Keratinocyte (primary cell): ENCODE data around the gene ADORA2B. TPM values are rescaled to one million over a fixed set of nuclear protein-coding genes. Genes with fewer than 3 reads are reported as not detected.

Experiments
- DNase-seq: peaks from one replicate; pipeline ENCODE4 v3.0.0-alpha.2; 2011; ENCODE audit warnings: low read depth, missing footprints, low spot score
- FAIRE-seq: peaks from 2 replicates; lab custom pipeline; 2011; peaks lifted over from hg19 to GRCh38; lab: Jason Lieb, UNC
- H2AFZ ChIP-seq: 2 replicates; pipeline ENCODE4 v1.6.0; 2012; ENCODE audit warnings: low read length, control low read depth, inconsistent platforms; ENCODE audit not compliant: control insufficient read depth
- H3K27ac ChIP-seq: 2 replicates; pipeline ENCODE4 v1.5.1; 2011; ENCODE audit warnings: low read length; ENCODE audit not compliant: control insufficient read depth, insufficient read depth
- H3K27me3 ChIP-seq: 3 replicates; pipeline ENCODE4 v1.6.0; 2011; ENCODE audit warnings: low read length; ENCODE audit not compliant: control insufficient read depth, insufficient read depth; ENCODE audit errors: extremely low read depth
- H3K36me3 ChIP-seq, 2 experiments: 2 replicates in 1 of 2; 3 replicates in 1 of 2; pipeline ENCODE4 v1.5.1; 2011; ENCODE audit warnings: low read length in 2 of 2, mild to moderate bottlenecking in 1 of 2; ENCODE audit not compliant: control insufficient read depth in 2 of 2, insufficient read depth in 2 of 2; ENCODE audit errors: extremely low read depth in 1 of 2
- H3K4me1 ChIP-seq: 3 replicates; pipeline ENCODE4 v1.5.1; 2011; ENCODE audit warnings: low read length; ENCODE audit not compliant: control insufficient read depth, insufficient read depth; ENCODE audit errors: extremely low read depth
- H3K4me2 ChIP-seq: 3 replicates; pipeline ENCODE4 v1.6.0; 2011; ENCODE audit warnings: low read depth, low read length; ENCODE audit not compliant: control insufficient read depth, insufficient read depth; ENCODE audit errors: extremely low read depth
- H3K4me3 ChIP-seq, 3 experiments: fragments of 200-600 bp in 1 of 3; sonication (generic) in 1 of 3; 2 replicates in 2 of 3; 3 replicates in 1 of 3; pipeline ENCODE4 v1.5.1; 2011 to 2016; ENCODE audit warnings: low read length in 3 of 3, mild to moderate bottlenecking in 3 of 3, control low read depth in 2 of 3, inconsistent platforms in 1 of 3, low read depth in 1 of 3, mixed read lengths in 1 of 3, mixed run types in 1 of 3, moderate library complexity in 1 of 3; ENCODE audit not compliant: control insufficient read depth in 2 of 3, insufficient read depth in 2 of 3; ENCODE audit errors: extremely low read depth in 1 of 3
- H3K79me2 ChIP-seq: 2 replicates; pipeline ENCODE4 v1.6.0; 2012; ENCODE audit warnings: low read length; ENCODE audit not compliant: control insufficient read depth, insufficient read depth
- H3K9ac ChIP-seq: 3 replicates; pipeline ENCODE4 v1.6.0; 2011; ENCODE audit warnings: low read length; ENCODE audit not compliant: control insufficient read depth, insufficient read depth; ENCODE audit errors: extremely low read depth
- H3K9me1 ChIP-seq: 3 replicates; pipeline ENCODE4 v1.6.0; 2011; ENCODE audit warnings: low read length; ENCODE audit not compliant: control insufficient read depth, insufficient read depth; ENCODE audit errors: extremely low read depth
- H3K9me3 ChIP-seq: 2 replicates; pipeline ENCODE4 v1.5.1; 2012; ENCODE audit warnings: low read depth, low read length; ENCODE audit not compliant: control insufficient read depth
- H4K20me1 ChIP-seq: 3 replicates; pipeline ENCODE4 v1.6.0; 2011; ENCODE audit warnings: low read length; ENCODE audit not compliant: control insufficient read depth, insufficient read depth; ENCODE audit errors: extremely low read depth
- EZH2 ChIP-seq: IDR thresholded peaks from one replicate; pipeline ENCODE4 v1.6.1; 2012; ENCODE audit warnings: inconsistent platforms, mild to moderate bottlenecking, low read length, moderate library complexity
- dilution Hi-C: fragments of 300-500 bp; cut with MboI; formaldehyde crosslinking; loops from one replicate; pipeline ENCODE4 v1.7.0; 2020; ENCODE audit warnings: low sequenced_read_pairs; ENCODE audit not compliant: extremely low pct_ligation_motif_present
- polyA plus RNA-seq, 5 experiments: library from polyadenylated mRNA; depleted of rRNA in 3 of 5; stranded (reverse) in 3 of 5; stranded (forward) in 1 of 5; unstranded in 1 of 5; fragments of >200 nt; gene quantifications; 1 replicate in 1 of 5; 2 replicates in 3 of 5; 3 replicates in 1 of 5; pipeline versions ENCODE4 v1.2.1 to v1.2.3, GENCODE V29; 2011 to 2012; ENCODE audit warnings: missing spikeins in 2 of 5, low read depth in 1 of 5, low replicate concordance in 1 of 5
- TF ChIP-seq, protein P1 (sequence below), 3 experiments: IDR thresholded peaks in 1 of 3; conservative IDR thresholded peaks in 1 of 3; optimal IDR thresholded peaks in 1 of 3; 2 replicates in 2 of 3; 3 replicates in 1 of 3; pipeline versions ENCODE3 to v1.5.1; 2011; ENCODE audit warnings: low read length in 3 of 3, mild to moderate bottlenecking in 3 of 3, moderate library complexity in 2 of 3, control low read depth in 1 of 3, inconsistent platforms in 1 of 3; ENCODE audit not compliant: insufficient read depth in 2 of 3; ENCODE audit errors: extremely low read depth in 1 of 3

ADORA2B gene
- polyA plus RNA-seq, 1 donor (not counting 4 experiments of a cell fraction or from before 2014, with no cell fraction given), result 50.0 TPM

DNA sequence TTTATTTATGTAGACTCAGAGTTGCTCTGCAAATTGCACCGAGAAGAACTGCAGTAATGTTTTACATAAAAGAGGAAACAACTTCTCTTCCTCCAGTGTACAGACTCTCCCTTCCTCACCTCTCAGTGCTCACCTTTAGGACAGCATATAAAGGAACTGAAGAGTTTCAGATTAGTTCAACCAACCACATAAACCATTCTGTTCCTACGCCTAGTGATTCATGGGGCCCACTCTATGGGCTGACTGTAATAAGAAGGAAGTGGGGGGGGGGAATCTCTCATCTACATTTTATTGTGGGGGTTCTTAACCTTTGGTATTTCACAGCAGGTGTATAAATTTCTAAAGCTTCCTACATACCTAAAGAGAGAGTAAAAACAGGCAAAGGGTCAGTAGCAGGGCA lies 36.3 kb downstream of the ADORA2B start:
- dilution Hi-C loops, result no loop called here
- Histone ChIP-seq H3K27ac (peak overlapping the region; percentile 32), H3K4me2 (peak overlapping the region; percentile 23), H3K36me3 (peaks cover 16 to 43% of the 10 kb centered on the region in 2 experiments), H3K4me1 (peaks cover 32% of the 10 kb centered on the region), H3K9ac (no peak overlapping the region), H3K9me3 (no peaks in the 10 kb centered on the region), H3K9me1 (peaks cover 2% of the 10 kb centered on the region), H3K27me3 (no peaks in the 10 kb centered on the region), H3K4me3 (no peak overlapping the region), H2AFZ (no peak overlapping the region), H4K20me1 (no peaks in the 10 kb centered on the region), H3K79me2 (peaks cover 15% of the 10 kb centered on the region)
- DNase-seq (no peak), FAIRE-seq (no peak)
- TF ChIP-seq, protein P1, sequence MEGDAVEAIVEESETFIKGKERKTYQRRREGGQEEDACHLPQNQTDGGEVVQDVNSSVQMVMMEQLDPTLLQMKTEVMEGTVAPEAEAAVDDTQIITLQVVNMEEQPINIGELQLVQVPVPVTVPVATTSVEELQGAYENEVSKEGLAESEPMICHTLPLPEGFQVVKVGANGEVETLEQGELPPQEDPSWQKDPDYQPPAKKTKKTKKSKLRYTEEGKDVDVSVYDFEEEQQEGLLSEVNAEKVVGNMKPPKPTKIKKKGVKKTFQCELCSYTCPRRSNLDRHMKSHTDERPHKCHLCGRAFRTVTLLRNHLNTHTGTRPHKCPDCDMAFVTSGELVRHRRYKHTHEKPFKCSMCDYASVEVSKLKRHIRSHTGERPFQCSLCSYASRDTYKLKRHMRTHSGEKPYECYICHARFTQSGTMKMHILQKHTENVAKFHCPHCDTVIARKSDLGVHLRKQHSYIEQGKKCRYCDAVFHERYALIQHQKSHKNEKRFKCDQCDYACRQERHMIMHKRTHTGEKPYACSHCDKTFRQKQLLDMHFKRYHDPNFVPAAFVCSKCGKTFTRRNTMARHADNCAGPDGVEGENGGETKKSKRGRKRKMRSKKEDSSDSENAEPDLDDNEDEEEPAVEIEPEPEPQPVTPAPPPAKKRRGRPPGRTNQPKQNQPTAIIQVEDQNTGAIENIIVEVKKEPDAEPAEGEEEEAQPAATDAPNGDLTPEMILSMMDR (optimal IDR thresholded peaks at IDR 0.05 in 1 of 3, IDR thresholded peaks at IDR 0.05 in 1 of 3, conservative IDR thresholded peaks at IDR 0.05 in 1 of 3; ENCODE audit: extremely low read depth in 1 of 3, insufficient read depth in 2 of 3, low read length in 3 of 3), result no peak
- no peak for TF ChIP-seq EZH2

DNA sequence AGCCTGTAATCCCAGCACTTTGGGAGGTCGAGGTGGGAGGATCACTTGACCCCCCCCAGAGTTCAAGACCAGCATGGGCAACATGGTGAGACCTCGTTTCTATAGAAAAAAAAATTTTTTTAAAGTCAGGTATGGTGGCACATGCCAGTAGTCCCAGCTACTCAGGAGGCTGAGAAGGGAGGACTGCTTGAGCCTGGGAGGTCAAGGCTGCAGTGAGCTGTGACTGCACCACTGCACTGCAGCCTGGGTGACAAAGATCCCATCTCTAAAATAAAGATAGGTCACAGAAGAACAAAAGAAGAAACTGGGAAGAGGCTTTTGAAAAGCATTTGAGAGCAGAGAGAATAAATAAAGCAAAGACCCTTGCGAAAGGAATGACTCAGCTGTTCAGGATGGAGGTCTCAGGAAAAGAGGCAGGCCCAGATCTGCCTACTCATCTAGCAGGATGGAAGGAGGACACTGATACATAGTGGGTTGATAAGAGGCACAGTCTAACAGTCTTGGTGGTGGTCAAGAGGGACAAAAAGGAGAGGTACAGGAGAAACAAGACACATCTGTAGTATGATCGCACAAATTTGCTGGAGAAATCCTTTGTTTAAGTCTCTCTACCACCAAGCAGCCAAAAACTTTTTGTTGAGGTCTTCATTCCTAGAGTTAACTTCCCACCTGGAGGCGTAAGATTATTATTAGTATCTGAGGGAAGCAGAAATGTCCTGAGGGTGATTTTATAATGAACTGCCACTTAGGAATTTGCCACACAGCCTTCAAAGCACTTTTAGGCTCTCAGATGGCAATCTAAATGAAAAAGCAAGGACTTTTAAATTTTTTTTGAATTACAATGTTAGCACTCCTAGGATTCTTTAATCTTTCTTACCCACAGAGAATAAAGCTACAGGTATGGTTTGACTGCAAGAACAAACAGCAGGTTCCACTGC lies 37.0 kb downstream of the ADORA2B start:
- H3K9me3 ChIP-seq, result no peaks in the 10 kb centered on the region
- no peaks in the 10 kb centered on the region for H3K27me3 ChIP-seq
- H3K4me3 ChIP-seq, result no peak overlapping the region
- H3K27ac ChIP-seq, result peak overlapping the region; percentile 32
- no peak for DNase-seq
- H4K20me1 ChIP-seq, result no peaks in the 10 kb centered on the region
- FAIRE-seq, result peak; percentile 85
- H3K36me3 ChIP-seq, result peaks cover 15 to 43% of the 10 kb centered on the region in 2 experiments
- peaks cover 32% of the 10 kb centered on the region for H3K4me1 ChIP-seq
- no peak overlapping the region for H2AFZ ChIP-seq
- peaks cover 2% of the 10 kb centered on the region for H3K9me1 ChIP-seq
- TF ChIP-seq, protein P1 (optimal IDR thresholded peaks at IDR 0.05 in 1 of 3, IDR thresholded peaks at IDR 0.05 in 1 of 3, conservative IDR thresholded peaks at IDR 0.05 in 1 of 3; ENCODE audit: extremely low read depth in 1 of 3, insufficient read depth in 2 of 3, low read length in 3 of 3), result no peak
- TF ChIP-seq EZH2, result no peak
- H3K79me2 ChIP-seq, result peaks cover 10% of the 10 kb centered on the region
- H3K9ac ChIP-seq, result no peak overlapping the region
- dilution Hi-C loops, result no loop called here
- peak overlapping the region; percentile 53 for H3K4me2 ChIP-seq
